Measurements from ENCODE around the gene BRIP1. TPM values are rescaled to one million over a fixed set of nuclear protein-coding genes. Genes with fewer than 3 reads are reported as not detected.

Gene BRIP1
- total and polyA plus RNA-seq, 10 of the 15 experiments (the other 5 are each of a cell fraction or from before 2014, with no cell fraction given) = 4.0 to 24.2 (median 12.8) TPM

DNA sequence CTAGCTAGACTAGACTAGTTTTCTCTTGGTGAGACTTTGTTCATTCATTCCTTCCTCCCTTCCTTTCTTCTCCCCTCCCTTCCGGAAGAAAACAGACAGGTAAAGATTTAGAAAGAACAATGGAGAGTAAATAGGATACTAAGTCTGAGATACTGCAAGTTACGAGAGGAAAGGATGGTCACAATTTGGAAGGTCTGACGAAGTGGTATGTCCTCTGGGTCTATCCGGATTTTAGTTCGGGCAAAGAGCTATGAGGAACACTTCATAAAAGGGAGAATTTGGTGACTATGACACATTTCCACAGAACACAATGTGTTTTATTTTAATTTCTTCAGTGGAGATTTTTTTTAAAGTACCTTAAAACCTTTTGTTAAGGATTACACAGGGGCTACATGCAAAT is 107.7 kb downstream of the BRIP1 start:
- TF ChIP-seq RAD21 (IDR thresholded peaks at IDR 0.05; ENCODE audit: insufficient read depth, low read depth, low read length) = no peak
- no peak for TF ChIP-seq KDM1A (IDR thresholded peaks at IDR 0.05; ENCODE audit: borderline replicate concordance)
- TF ChIP-seq, protein P1, sequence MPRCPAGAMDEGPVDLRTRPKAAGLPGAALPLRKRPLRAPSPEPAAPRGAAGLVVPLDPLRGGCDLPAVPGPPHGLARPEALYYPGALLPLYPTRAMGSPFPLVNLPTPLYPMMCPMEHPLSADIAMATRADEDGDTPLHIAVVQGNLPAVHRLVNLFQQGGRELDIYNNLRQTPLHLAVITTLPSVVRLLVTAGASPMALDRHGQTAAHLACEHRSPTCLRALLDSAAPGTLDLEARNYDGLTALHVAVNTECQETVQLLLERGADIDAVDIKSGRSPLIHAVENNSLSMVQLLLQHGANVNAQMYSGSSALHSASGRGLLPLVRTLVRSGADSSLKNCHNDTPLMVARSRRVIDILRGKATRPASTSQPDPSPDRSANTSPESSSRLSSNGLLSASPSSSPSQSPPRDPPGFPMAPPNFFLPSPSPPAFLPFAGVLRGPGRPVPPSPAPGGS (IDR thresholded peaks at IDR 0.05; ENCODE audit: borderline replicate concordance, insufficient read depth, low read depth, low read length, poor library complexity, severe bottlenecking) = no peak
- no peak for TF ChIP-seq EED (IDR thresholded peaks at IDR 0.05; ENCODE audit: low read depth)
- no peak for TF ChIP-seq EZH2 (IDR thresholded peaks at IDR 0.05; ENCODE audit: borderline replicate concordance, control insufficient read depth, low read depth, low read length)
- no peak for TF ChIP-seq ZNF24 (IDR thresholded peaks at IDR 0.05)
- no peak for TF ChIP-seq POLR2AphosphoS5 (IDR thresholded peaks at IDR 0.05; ENCODE audit: low read length)
- TF ChIP-seq, protein P2, sequence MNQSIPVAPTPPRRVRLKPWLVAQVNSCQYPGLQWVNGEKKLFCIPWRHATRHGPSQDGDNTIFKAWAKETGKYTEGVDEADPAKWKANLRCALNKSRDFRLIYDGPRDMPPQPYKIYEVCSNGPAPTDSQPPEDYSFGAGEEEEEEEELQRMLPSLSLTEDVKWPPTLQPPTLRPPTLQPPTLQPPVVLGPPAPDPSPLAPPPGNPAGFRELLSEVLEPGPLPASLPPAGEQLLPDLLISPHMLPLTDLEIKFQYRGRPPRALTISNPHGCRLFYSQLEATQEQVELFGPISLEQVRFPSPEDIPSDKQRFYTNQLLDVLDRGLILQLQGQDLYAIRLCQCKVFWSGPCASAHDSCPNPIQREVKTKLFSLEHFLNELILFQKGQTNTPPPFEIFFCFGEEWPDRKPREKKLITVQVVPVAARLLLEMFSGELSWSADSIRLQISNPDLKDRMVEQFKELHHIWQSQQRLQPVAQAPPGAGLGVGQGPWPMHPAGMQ (IDR thresholded peaks at IDR 0.05; ENCODE audit: borderline replicate concordance) = no peak
- no peak for TF ChIP-seq SUPT20H (IDR thresholded peaks at IDR 0.05; ENCODE audit: borderline replicate concordance, control insufficient read depth, low read depth, low read length)
- TF ChIP-seq RCOR1 (conservative IDR thresholded peaks at IDR 0.05; ENCODE audit: low read depth, low read length) = no peak
- TF ChIP-seq MYC (IDR thresholded peaks at IDR 0.05; ENCODE audit: insufficient read depth, insufficient read length, insufficient replicate concordance, low read length, severe bottlenecking) = no peak
- TF ChIP-seq, protein P3, sequence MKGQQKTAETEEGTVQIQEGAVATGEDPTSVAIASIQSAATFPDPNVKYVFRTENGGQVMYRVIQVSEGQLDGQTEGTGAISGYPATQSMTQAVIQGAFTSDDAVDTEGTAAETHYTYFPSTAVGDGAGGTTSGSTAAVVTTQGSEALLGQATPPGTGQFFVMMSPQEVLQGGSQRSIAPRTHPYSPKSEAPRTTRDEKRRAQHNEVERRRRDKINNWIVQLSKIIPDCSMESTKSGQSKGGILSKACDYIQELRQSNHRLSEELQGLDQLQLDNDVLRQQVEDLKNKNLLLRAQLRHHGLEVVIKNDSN (IDR thresholded peaks at IDR 0.05; ENCODE audit: borderline replicate concordance, extremely low read length, insufficient read depth, low read depth, low read length) = no peak
- Histone ChIP-seq H3K9ac (ENCODE audit: control insufficient read depth, insufficient read depth, low read length) (no peak overlapping the region), H3K27ac (ENCODE audit: control insufficient read depth, insufficient read depth) (no peak overlapping the region), H3K36me3 (ENCODE audit: control insufficient read depth in 2 of 2, insufficient read depth in 2 of 2, low read length in 1 of 2) (0 out of 4 replicates have a peak, but pooled peaks cover 0 to 2% of the 10 kb centered on the region in 2 experiments), H3K27me3 (replicated peaks in 1 of 2; ENCODE audit: control insufficient read depth in 2 of 2, insufficient read depth in 2 of 2, low read length in 1 of 2) (no peaks in the 10 kb centered on the region), H2AFZ (ENCODE audit: control insufficient read depth, low read depth, low read length) (no peak overlapping the region), H4K20me1 (ENCODE audit: control insufficient read depth, insufficient read depth) (no peaks in the 10 kb centered on the region), H3K79me2 (ENCODE audit: control insufficient read depth, insufficient read depth, low read length) (no peaks in the 10 kb centered on the region), H3K4me2 (ENCODE audit: control insufficient read depth, insufficient read depth) (no peak overlapping the region), H3K9me3 (replicated peaks; ENCODE audit: control insufficient read depth, insufficient read depth, low read length) (no peaks in the 10 kb centered on the region; the same call in 1 of the 3 replicates), H3K4me3 (no peak overlapping the region), H3K4me1 (ENCODE audit: control insufficient read depth, insufficient read depth, low read length) (peaks cover 25% of the 10 kb centered on the region)
- RAD21 ChIA-PET (ENCODE audit: unreplicated experiment) = interaction anchor here (1.1 to 2.2 kb wide), 3 partner anchors 10 to 30 kb away, joined by 4 to 5 read pairs (median 4); no protein-coding TSS in a partner anchor
- no peak for FAIRE-seq
- SMC1A ChIA-PET (ENCODE audit: uncharacterized antibody, unreplicated experiment) = interaction anchor here (0.6 to 2.1 kb wide), 7 partner anchors 17 to 208 kb away, joined by 3 to 4 read pairs (median 3); no protein-coding TSS in a partner anchor
- 95% methylated on average over 5 of the region's 5 CpGs for WGBS (ENCODE audit: insufficient coverage, insufficient replicate concordance, low lambda C conversion rate, missing lambda C conversion rate)
- POLR2A ChIA-PET = no interaction called here
- no peak for DNase-seq (ENCODE audit: low read depth, low spot score)
- intact Hi-C loops (cut with micrococcal nuclease; ENCODE audit: unreplicated experiment) (no loop called here), in situ Hi-C loops (cut with MboI) (no loop called here)
- CTCF ChIA-PET = interaction anchor here (1.4 to 1.8 kb wide), 3 partner anchors 10 to 354 kb away, joined by 5 to 6 read pairs (median 5); no protein-coding TSS in a partner anchor
- ATAC-seq = no peak
- BruUV-seq (replicated peaks) = no TSS peak
